Pancreas (tissue), 10 donors: ENCODE data around the gene TGFBR2. TPM values are rescaled to one million over a fixed set of nuclear protein-coding genes. Genes with fewer than 3 reads are reported as not detected.

Experiments
- ATAC-seq, 4 donors: fragments of 200-7000 bp; cut with Tn5 transposase; one replicate each; pipeline versions ENCODE4 v1.8.0 to v1.9.1; 2020; ENCODE audit warnings: mild to moderate bottlenecking in 4 of 4, moderate library complexity in 4 of 4
- DNase-seq, 6 donors: peaks; one replicate each; pipeline ENCODE4 v3.0.0-alpha.2; 2020
- FAIRE-seq: peaks from 2 replicates; lab custom pipeline; 2012; peaks lifted over from hg19 to GRCh38; lab: Jason Lieb, UNC
- H3K27ac ChIP-seq, 4 donors: fragments of 200-600 bp; sonication (generic); 1 replicate in 3 of 4; 2 replicates in 1 of 4; pipeline versions ENCODE4 v1.5.0 to v1.8.0; 2020
- H3K27me3 ChIP-seq, 4 donors: fragments of 200-600 bp; one replicate each; pipeline ENCODE4 v1.8.0; 2021
- H3K36me3 ChIP-seq, 3 donors: fragments of 200-600 bp; sonication (generic) in 1 of 3; one replicate each; pipeline versions ENCODE4 v1.5.0 to v1.8.0; 2020 to 2021
- H3K4me1 ChIP-seq, 3 donors: fragments of 200-600 bp; one replicate each; pipeline ENCODE4 v1.8.0; 2021
- H3K4me3 ChIP-seq, 4 donors: fragments of 200-600 bp; sonication (generic) in 2 of 4; one replicate each; pipeline versions ENCODE4 v1.5.0 to v1.8.0; 2020 to 2021
- H3K9me3 ChIP-seq, 4 donors: fragments of 200-600 bp; one replicate each; pipeline ENCODE4 v1.8.0; 2021
- CTCF ChIP-seq, 4 donors: fragments of 200-600 bp; sonication (generic) in 3 of 4; IDR thresholded peaks; one replicate each; pipeline versions ENCODE4 v1.5.0 to v1.8.0; 2021; ENCODE audit warnings: antibody characterized with exemption in 4 of 4
- WGBS, 2 donors: extraction: QIAGEN DNeasy Blood & Tissue Kit; methylation state at CpG; one replicate each; pipeline ENCODE4 v1.1.7; 2013; 5-methylcytosine and 5-hydroxymethylcytosine counted together
- intact Hi-C, 3 donors: fragments of 100-400 bp; cut with DNase I; formaldehyde crosslinking; loops; one replicate each; pipeline versions ENCODE4 v1.11.1 to v1.14.2; 2022
- polyA plus RNA-seq, 2 donors: library from polyadenylated mRNA; stranded (reverse); fragments of 200-250 nt; gene quantifications; one replicate each; pipeline ENCODE4 v1.2.3, GENCODE V29; 2013
- total RNA-seq, 6 donors: library from RNA; stranded (reverse); fragmentation: NEBNext Ultra II Directional in 4 of 6; extraction: Animal tissue kit (Norgen Biotek cat#: 25700) in 4 of 6; gene quantifications; one replicate each; pipeline versions ENCODE4 v1.2.1 to v1.2.4, GENCODE V29; 2021 to 2023
- donor health status: healthy with polysubstance abuse.
- donor health status: DM: no; HTN: no; CAD: no; lungs with moderate emphysema.
- donor health status: DM: no; HTN: no; CAD: no.
- donor health status: control.
- donor health status: control.
- donor health status: Bipolar disorder and iron deficiency.
- donor health status: DM: yes; HTN: yes; CAD: no.
- donor health status: DM: no; HTN: no; CAD: no.
- donor health status: DM: no; HTN: no; CAD: no.
- donor health status: DM: yes; HTN: yes; CAD: no.

TGFBR2 gene
- 10 to 100 TPM; 27.6 to 60.8 (median 36.8) TPM for total RNA-seq
- polyA plus RNA-seq: 10 to 100 TPM in 1 of 2 donors, 1 to 10 TPM in 1; 9.0 to 28.6 TPM

- intact Hi-C loops: no loop called here
- DNase-seq (peak; percentile 89 to 96 (median 94)), FAIRE-seq (peak; percentile 80), ATAC-seq (peak; percentile 88 to 94 (median 90))
- Histone ChIP-seq H3K4me1 (peaks cover 7 to 35% (median 17%) of the 10 kb centered on the region in 3 donors), H3K36me3 (no peaks in the 10 kb centered on the region), H3K9me3 (no peaks in the 10 kb centered on the region), H3K4me3 (peak within 1 kb of the TSS; percentile 80 to 97 (median 91)), H3K27me3 (no peaks in the 10 kb centered on the region), H3K27ac (peak within 1 kb of the TSS; percentile 94 to 98 (median 96))
- no peak for TF ChIP-seq CTCF (IDR thresholded peaks at IDR 0.05)
- WGBS, 2 donors: 0% methylated on average over 60 to 71 of the region's 71 CpGs
Measured at GRCh38 chr3:30606301-30607031, at the start of gene TGFBR2. TGFBR2 (plus strand) TSS chr3:30606601; CDS start chr3:30606884, 283 bp downstream.

- intact Hi-C loops: no loop called here
- no peak for TF ChIP-seq CTCF (IDR thresholded peaks at IDR 0.05)
- Histone ChIP-seq H3K36me3 (no peaks in the 10 kb centered on the region), H3K27ac (no peak overlapping the region), H3K4me3 (no peak overlapping the region), H3K4me1 (no peaks in the 10 kb centered on the region), H3K9me3 (no peaks in the 10 kb centered on the region), H3K27me3 (no peaks in the 10 kb centered on the region)
- DNase-seq: no peak
- FAIRE-seq: no peak
- WGBS, 2 donors: 91 to 94% methylated on average over 1 of the region's 1 CpG
- no peak for ATAC-seq
Measured at GRCh38 chr3:30557746-30558303, 48.6 kb upstream of the TGFBR2 start.

- no peak for ATAC-seq
- H3K27ac ChIP-seq: no peak overlapping the region
- 99 to 100% methylated on average over 1 of the region's 1 CpG for WGBS, 2 donors
- H3K27me3 ChIP-seq: no peaks in the 10 kb centered on the region
- no peaks in the 10 kb centered on the region for H3K36me3 ChIP-seq
- no peak for TF ChIP-seq CTCF (IDR thresholded peaks at IDR 0.05)
- no peak for DNase-seq
- no peak for FAIRE-seq
- intact Hi-C loops: no loop called here
- no peak overlapping the region for H3K4me3 ChIP-seq
- no peaks in the 10 kb centered on the region for H3K4me1 ChIP-seq
- H3K9me3 ChIP-seq: no peaks in the 10 kb centered on the region
Measured at GRCh38 chr3:30563956-30564355, 42.4 kb upstream of the TGFBR2 start.

GRCh38 chr3:30567139-30567753 is 39.2 kb upstream of the TGFBR2 start:
- DNase-seq (no peak), FAIRE-seq (no peak), ATAC-seq (no peak)
- no peak overlapping the region for H3K4me3 ChIP-seq
- WGBS, 2 donors: 92 to 94% methylated on average over 8 of the region's 8 CpGs
- H3K36me3 ChIP-seq: no peaks in the 10 kb centered on the region
- no peak overlapping the region for H3K27ac ChIP-seq
- H3K27me3 ChIP-seq: no peaks in the 10 kb centered on the region
- TF ChIP-seq CTCF (IDR thresholded peaks at IDR 0.05): no peak
- no peaks in the 10 kb centered on the region for H3K9me3 ChIP-seq
- H3K4me1 ChIP-seq: no peaks in the 10 kb centered on the region
- intact Hi-C loops: no loop called here
